Stimulated activated CD4-positive, alpha-beta T cell treated with anti-CD3 and anti-CD28 coated beads, Interleukin-2, amount 100 ng/mL, for 4 hours (primary cell): ENCODE measurements around the gene UQCR11.
A peak's percentile ranks its signal among the peaks of the same experiment; 100 is the strongest.

Experiments
- DNase-seq: peaks from one replicate; pipeline ENCODE4 v3.0.0-alpha.2; 2020; ENCODE audit warnings: low read depth

The UQCR11 gene

DNA sequence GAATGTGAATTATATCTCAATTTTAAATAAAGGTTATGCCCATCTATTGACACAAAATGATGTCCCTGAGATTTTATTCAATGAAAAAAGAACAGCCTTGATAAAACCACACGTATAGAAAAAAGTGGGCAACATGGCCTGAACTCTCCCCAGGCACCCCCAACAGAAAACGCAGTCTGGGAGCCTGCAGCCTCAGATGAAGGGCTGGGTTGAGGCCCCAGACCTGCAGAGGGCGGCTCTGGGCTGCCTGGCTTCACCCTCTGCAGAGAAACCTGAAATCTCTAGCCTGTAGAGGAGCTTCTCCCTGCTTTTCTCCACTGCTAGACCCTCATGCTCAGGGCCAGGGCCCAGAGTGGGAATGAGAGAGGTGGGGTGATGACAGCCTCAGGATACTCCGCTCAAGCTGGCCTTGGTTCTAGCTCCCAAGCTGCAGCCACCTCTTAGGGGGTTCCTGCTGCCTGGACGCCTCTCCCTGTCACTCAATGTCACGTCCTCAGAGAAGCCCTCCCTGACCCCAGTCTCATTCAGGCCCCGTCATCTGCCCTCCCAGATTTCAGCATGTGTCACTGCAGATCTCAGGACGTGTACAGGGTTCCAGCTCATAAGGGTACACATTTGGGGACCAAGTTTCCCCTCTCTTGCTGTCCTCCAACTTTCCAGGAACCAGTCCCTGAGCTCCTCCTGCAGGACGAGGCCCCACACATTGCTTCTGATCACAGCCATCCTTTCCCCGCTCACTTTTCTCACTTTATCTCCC is 14.4 kb downstream of the UQCR11 start:
- DNase-seq: no peak

- no peak for DNase-seq
Observed at GRCh38 chr19:1587872-1588271, 17.4 kb downstream of the UQCR11 start.

DNA sequence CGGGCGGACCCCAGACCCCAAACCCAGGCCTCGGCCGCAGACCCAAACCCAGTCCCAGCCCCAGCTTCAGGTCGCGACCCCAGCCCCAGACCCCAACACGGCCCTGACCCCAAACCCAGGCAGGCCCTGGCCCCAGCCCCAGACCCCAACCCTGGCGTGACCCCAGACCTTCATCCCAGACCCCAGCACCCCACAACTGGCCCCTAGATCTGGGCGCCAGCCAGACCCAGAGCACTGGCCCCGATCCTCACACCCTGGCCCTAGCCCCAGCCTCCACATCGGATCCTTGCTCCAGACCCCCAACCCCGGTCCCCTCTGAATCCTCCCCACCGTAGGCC is 20.1 kb downstream of the UQCR11 start:
- DNase-seq: no peak

DNA sequence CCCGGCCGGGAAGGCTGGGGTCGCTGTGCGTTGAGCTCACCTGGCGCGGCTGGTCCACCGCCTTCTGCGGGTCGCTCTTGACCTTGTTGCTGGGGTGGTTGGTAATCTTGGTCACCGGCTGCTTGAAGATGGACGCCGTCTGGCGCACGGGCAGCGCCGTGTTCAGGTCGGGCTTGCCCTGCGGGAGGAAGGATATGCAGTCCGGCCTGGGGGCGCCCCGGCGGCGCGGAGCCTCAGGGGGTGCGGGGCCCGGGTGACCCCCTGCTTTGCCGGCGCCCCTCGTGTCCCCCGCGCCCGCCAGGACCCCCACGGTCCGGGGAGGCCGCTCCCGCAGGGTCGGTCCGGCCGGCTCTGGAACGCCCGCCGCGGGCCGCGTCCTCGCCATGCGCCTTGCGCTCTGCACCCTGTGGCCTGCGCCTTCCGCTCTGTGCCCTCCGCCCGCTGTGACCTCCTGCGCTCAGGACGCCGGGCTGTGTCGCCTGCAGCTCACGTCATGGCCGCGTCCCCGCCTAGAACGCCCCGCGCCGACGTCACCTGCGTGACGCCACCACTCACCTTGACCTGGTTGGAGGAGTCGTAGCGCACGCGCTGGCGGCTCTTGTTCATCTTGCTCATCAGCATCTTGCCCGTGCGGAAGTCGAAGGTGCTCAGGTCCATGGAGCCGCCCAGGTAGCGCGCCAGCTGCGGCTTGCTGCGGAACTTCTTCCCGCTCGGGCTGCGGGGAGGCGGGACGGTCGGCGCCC is 20.6 kb downstream of the UQCR11 start:
- no peak for DNase-seq

- no peak for DNase-seq
Observed at GRCh38 chr19:1582201-1582600, 23.1 kb downstream of the UQCR11 start.

DNA sequence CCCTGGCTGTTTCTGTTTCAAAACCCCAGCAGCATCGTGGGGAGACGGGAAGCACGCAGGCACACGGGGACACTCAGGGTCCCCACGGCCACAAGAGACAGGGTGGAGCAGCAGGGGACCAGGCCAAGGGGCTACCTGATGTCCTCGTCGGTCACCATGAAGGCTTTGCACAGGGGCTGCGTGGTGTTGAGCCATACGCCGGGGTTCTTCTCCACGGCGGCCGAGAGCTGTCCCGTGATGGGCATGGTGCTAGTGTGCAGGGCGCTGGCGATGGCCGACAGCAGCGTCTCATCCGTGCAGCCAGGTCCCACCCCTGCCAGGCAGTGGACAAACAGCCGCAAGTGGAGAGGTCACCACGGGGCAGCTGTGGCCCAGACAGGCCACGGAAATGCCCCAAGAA is 24.3 kb downstream of the UQCR11 start:
- DNase-seq: no peak

GRCh38 chr19:1580382-1580781 is 24.9 kb downstream of the UQCR11 start:
- DNase-seq: no peak

DNA sequence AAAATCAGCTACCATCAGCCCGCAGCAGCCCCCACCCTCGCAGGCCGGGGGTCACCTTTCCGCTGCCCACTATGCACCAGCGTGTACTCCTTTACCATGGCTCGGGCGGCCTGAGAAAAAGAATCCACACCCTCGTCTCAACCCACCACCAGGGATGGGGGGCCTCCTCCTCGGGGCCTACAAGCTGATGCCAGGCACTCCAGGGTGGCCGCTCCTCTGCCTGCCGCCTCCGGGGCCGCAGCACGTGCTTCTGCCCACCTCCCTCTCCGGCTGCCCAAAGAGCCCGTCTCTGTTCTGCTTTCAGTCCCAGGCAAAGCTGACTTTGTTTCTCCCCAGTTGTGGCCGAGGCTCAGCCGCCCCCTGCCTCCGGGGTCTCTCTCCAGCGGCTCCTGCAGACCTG is 26.0 kb downstream of the UQCR11 start:
- DNase-seq: no peak

GRCh38 chr19:1577929-1578618 is 27.2 kb downstream of the UQCR11 start:
- no peak for DNase-seq

DNA sequence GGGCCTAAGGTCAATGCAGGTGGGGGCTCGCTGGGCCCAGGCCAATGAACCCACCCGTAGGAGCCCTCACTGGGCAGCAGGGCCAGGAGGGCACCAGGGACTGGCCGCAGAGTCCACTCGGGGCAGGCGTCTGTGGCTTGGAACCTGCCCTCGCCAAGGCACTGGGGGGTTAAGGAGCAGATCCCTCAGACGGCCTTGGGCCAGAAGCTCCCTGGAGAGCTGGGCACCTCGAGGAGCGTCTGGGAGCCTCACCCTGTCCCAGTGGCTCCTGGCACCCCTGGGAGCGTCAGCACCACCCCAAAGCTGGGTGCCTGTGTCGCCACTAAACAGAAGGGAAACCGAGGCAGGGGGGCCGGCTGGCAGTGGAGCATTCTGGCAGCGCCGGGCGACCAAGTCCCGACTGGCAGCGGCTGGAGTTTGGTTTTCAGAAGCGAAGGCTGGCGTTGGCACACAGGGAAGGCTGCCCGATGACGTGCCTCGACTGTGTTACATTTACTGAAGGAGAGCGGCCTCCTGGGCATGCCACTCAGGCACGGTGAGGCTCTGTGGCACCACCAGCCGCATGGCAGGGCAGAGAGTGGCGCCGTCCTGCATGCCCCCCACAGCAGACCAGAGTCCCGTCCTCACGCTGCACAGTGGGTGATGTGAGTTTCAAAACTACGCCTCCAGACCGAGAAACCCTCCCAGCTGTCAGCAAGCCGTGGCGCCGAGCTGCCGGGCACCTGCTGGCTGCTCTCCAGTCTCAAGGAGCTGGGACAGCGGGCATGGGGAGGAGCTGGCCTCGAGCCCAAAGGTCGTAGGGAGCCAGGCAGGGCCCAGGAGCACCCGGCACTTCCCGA is 28.0 kb downstream of the UQCR11 start:
- DNase-seq: no peak

- no peak for DNase-seq
Observed at GRCh38 chr19:1576242-1577089, 28.8 kb downstream of the UQCR11 start.

DNA sequence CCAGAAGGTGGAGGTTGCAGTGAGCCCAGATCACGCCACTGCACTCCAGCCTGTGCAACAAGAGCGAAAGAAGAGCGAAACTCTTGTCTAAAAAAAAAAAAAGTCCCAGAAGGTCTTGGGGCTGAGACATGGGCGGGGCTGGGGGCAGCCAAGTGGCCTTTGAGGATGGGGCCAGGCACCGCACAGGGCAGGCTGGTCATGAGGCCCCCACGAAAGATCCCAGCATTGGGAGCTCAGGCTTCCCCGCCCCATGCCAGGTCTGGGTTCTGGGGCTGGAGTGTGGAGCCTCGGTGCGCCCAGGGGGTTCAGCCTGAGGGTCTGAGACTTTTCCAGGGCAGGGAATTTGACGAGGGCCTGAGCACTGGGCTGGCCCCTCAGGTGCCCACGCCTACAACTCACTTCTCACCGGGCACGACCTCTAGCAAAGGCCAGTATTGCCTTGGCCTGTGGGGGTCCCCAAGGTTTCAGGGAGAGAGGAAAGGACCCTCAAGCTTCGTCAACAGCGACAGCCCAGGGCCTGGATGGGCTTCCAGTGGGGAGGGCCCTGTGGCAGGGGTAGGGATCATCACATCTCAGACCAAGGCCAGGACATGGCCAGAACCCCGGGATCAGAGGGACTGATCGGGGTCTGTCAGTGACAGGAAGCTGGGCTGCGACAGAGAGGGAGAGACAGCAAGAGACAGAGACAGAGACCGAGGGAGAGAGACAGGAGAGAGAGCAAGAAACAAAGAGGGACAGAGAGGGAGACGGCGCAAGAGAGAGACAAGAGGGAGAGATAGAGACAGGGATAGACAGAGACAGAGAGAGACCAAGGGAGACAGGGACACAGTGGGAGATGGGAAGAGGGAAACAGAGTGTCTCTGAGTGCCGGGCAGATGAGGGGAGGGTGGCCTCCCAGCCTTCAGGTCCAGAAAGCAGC is 29.7 kb downstream of the UQCR11 start:
- no peak for DNase-seq

- no peak for DNase-seq
Observed at GRCh38 chr19:1574354-1575136, 30.7 kb downstream of the UQCR11 start.

DNA sequence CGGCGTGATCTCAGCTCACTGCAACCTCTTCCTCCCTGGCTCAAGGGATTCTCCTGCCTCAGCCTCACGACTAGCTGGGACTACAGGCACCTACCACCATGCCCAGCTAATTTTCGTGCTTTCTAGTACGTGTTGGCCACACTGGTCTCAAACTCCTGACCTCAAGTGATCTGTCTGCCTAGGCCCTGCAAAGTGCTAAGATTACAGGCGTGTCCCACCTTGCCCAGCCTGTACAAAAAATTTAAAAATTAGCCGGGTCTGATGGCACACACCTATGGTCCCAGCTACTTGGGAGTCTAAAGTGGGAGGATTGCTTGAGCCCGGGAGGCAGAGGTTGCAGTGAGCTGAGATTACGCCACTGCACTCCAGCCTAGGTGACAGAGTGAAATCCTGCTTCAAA is 32.5 kb downstream of the UQCR11 start:
- no peak for DNase-seq

DNA sequence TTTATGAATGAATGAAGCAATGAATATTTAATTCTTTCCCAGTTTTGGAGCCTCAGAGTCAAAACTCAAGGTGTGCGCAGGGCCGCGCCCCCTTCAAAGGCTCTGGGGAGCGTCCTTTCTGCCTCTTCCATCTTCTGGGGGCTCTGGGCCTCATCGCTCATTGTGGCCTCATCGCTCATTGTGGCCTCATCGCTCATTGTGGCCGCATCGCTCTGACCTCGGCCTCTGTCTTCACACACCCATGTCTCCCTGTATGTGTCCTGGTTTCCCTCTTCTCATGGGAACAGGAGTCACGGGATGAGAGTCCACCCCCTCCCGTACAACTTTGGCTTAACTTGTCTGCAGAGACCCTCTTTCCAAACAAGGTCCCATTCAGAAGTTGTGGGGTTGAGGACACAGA is 33.9 kb downstream of the UQCR11 start:
- no peak for DNase-seq

DNA sequence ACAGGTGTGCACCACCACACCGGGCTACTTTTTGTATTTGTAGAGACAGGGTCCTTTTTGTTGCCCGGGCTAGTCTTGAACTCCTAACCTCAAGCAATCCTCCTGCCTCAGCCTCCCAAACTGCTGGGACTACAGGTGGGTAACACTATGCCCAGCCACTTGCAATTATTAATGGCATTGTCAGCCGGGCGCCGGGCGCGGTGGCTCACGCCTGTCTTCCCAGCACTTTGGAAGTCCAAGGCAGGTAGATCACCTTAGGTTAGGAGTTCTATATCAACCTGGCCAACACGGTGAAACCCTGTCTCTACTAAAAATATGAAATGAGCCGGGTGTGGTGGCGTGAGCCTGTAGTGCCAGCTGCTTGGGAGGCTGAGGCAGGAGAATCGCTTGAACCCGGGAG is 34.4 kb downstream of the UQCR11 start:
- no peak for DNase-seq

GRCh38 chr19:1569997-1570396 is 35.3 kb downstream of the UQCR11 start:
- no peak for DNase-seq

- peak; percentile 78 for DNase-seq
Observed at GRCh38 chr19:1568320-1569019, 36.8 kb downstream of the UQCR11 start, which contains the start of gene MEX3D. Gene MEX3D, minus strand, starts transcription at chr19:1568325. Its CDS starts 267 bp downstream, at chr19:1568058.

DNA sequence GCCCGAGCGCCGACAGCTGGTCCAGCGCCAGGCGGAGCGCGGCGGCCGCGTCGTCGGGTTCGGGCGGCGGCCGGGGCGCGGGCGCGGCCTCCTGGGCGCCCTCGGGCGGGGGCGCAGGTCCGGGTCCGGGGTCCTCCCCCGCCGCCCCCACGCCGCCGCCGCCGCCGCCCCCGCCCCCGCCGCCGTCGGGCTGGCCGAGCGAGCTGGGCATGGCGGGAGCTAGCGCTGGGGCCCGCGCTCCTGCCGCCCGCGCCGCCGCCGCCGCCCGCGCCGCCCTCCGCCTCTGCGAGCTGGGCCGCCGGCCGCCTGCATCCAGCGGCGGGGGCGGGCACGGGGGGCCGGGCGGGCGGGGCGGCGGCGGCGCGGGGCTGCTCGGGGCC is 37.4 kb downstream of the UQCR11 start:
- no peak for DNase-seq
